Measurements from ENCODE around the gene CDK14. TPM values are rescaled to one million over a fixed set of nuclear protein-coding genes. Genes with fewer than 3 reads are reported as not detected.

Gene CDK14
- total RNA-seq, 1 donor from 2014 or later, result 109 TPM

DNA sequence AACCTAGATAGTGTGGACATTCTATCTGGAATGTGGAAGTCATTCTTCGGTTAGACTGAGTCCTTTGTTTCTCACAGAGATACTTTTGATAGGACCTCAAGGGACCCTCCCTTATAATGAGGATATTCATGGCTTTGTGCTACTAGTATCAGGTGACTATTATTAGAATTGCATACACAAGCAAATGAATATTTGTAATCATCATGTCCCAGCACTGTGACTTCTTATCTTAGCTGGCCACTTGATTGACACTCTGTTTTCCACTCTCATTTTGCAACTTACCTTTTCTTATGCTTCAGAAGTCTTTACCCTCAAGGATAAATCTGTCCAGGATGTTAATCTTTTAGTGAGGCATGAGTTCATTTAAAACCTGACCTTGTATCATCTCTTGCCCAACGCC, 399.9 kb downstream of the CDK14 start:
- DNase-seq (ENCODE audit: low spot score), result no peak

DNA sequence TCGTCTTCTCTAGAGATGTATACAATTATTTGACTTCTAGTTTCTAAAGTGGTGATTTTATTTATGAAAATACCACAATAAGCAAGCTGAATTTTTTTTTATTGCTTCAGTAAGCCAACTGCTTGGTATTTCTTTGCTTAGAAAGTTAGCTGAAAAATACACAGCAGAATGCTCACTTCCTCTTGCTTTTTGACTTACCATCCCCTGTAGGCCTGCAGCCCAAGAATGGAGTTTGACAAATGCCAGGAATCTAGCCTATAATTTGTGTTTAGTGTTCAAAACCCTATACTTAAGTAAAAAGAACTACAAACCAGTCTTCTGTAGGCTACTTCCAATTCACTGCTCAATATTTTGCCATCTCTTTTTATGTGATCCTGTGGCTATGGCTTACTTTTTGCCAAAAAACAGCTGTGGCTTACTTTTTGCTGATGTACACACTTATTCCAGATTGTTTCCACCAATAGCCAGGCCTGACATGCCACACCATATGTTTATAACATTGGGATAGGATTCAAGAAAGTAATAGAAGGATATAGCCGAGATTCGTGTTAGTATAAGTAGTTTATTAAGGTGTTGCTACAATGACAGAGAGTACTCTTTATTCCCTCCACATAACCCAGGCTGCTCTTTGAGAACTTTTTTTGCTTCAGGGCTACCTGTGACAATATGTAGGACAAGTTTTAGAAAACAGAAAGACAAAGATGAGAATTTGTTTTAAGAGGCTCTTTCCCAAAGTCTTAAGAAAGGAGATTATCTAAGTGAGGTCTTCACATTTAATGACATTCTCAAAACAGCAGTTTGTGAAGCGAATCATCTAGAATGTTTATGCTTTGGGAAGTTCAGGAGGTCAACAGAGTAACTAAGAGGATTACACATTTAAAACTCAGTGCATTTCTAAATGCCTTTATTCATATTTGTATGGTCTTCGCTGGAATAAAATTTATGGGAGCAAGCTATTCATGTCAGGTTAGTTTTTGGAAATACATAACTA, 404.2 kb downstream of the CDK14 start:
- no peak for DNase-seq (ENCODE audit: low spot score)

DNA sequence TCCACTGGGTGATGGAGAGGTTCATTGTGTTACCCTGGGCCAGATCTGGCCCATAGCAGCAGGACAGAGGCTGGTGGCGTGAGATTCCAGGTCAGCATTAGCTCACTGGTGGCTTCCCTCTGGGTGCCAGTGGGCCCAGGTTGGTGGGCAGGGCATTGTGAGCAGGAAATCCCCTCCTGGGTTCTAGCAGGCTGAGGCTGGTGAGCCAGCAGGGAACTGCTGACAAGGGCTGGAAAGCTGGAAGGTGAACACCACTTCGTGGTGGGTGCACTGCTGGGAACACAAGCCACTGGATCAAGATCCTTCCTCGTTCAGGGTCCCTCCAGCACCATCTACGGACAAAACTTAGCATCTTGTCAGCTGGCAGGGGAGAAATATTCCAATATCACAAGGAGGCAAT, 408.9 kb downstream of the CDK14 start:
- no peak for DNase-seq (ENCODE audit: low spot score)

DNA sequence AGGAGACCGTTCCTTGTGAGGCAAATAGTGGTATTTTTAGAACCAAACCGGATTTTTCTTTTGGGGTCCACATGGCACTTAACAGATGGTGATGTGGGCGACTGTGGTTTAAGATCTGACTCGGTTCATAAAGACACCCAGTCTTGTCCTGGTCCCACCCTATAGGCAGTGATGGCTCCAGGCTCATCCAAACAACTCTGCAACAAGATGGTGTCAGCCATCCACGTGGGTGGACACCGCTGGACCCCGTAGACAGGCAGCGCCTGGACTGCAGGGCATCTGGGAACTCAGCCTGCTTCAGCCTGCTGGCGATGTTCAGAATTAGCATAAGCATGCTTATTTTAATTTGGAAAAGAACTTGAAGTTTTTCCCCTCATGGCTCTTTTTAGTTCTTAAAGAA, 409.7 kb downstream of the CDK14 start:
- no peak for DNase-seq (ENCODE audit: low spot score)

DNA sequence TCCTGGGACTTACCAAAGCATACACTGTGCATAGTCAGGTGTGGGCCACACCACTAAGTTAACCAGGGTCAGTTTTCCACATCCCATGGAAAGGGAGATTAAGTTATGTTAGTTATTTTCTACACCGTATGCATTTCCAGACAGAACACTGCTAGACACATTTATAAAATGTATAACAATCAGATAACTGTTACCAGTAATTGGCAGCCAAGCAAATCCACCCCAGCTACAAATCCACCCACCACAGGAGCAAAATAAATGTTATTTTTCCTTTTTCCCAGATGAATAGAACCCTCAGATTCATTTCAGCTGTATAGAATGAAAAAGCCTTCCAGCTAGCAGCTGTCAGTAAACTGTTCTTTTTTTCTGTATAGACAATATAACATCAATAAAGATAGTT, 411.2 kb downstream of the CDK14 start:
- DNase-seq (ENCODE audit: low spot score), result no peak

DNA sequence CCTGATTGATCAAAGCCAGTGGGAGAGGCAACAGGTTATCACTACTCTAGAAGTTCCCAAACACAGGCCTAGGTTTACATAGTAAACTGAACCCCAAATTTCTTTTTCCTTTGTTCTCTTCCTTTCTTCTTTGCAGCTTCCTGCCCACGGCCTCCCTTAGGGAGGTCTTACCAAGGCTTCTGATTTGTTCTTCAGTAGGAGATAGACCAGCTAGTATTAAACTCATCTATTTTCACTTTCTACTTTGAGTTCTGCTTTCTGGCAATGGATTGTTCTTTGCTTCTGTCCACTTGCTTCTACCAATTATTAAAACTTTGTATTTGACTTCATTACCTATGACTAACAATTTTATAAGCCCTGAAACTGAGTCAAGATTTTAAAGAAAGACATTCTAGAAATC, 417.0 kb downstream of the CDK14 start:
- DNase-seq (ENCODE audit: low spot score), result no peak

DNA sequence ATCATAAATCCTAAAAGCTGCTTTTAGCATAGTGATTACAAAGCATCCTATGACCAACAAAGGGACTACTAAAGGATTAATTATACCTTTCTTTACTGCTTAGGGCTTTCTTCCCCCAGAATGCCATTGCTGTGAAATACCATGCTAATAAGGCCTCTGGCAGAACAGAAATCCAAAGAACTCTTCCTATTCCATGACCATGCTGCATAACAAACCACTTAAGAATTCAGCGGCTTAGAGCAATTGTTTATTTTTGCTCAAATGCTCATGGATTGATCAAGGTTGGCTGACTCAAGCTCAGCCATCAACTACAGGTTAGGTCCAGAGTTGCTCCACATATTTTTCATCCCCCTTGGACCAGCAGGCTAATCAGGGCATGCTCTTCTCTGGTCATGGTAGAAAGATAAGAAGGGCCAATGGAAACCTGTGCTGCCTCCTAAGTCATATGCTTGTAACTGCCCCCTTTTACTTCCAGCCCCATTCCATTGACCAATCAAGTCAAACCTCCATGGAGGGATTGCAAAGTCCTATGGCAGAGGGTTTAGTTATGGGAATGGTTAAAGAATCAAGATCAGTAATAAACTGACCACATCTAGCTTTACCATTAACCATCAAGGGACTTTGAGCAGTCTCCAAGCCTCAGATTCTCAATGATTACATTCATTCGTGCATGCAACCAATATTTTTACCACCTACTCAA, 423.7 kb downstream of the CDK14 start:
- no peak for DNase-seq (ENCODE audit: low spot score)

GRCh38 chr7:91020636-91021385, 424.7 kb downstream of the CDK14 start:
- DNase-seq (ENCODE audit: low spot score), result no peak

GRCh38 chr7:91021956-91022355, 425.8 kb downstream of the CDK14 start:
- DNase-seq (ENCODE audit: low spot score), result no peak

GRCh38 chr7:91025906-91026390, 429.8 kb downstream of the CDK14 start:
- DNase-seq (ENCODE audit: low spot score), result no peak

DNA sequence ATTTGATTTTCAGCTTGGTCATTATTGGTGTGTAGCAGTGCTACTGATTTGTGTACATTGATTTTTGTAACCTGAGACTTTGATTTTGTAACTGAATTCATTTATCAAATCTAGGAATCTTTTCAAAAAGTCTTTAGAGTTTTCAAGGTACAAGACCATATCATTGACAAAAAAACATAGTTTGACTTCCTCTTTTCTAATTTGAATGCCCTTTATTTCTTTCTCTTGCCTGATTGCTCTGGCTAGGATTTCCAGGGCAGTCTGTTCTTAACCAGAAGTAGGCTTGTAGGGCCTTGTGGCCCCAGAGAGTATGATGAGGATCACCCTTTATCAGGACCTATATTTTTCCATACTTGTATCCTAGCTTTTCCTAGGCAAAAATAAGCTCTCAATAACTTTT, 433.6 kb downstream of the CDK14 start:
- no peak for DNase-seq (ENCODE audit: low spot score)

DNA sequence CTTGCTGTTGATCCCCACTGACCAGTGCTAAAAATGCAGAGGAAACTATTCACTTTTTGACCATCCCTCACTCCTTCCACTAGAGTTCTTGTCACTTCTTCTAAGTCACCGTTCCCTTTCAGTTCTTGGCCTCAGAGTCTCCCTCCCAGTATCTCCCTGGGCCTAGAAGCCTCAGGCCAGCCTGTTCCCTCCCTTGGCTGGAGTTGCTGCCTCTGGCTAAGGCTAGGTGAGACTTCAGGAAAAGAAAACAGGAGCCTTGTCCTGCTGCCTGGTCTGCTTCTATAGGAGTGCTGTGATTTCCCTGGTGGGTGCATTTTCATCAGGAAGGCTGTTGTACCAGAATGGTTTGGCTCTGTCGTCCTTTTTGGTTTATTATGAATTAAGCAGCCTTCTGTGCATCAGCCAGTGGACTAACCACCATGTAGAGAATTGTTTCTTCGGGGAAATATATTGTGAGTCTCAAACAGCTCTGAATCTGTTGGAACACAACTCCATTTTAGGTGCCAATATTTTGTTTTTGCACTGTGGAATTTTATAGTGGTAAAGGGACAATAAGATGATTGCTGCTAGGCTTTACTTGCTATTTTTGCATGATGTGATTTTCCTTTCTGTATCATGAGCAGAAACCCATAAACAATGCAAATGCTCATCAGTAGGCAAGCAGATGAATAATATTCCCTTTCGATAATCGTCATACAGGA, 434.7 kb downstream of the CDK14 start:
- DNase-seq (ENCODE audit: low spot score), result no peak

DNA sequence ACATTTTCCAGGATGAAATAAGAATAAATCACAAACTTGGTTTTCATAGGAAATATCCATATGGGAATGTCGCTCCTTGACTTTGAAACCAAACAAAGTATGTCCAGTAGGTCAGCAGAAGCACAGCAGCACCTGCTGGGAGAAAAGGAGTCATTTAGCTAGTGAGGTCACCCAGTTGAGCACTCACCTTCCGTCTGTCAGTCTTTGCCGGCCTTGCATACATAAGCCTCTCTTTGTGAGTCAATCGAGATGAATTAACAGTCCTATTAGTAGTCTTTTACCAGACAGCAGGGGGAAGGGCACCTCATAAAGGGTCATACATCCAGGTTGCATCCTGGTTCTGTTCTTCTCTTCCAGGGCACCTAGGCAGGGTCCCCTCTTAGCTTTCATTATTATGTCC, 435.6 kb downstream of the CDK14 start:
- no peak for DNase-seq (ENCODE audit: low spot score)

GRCh38 chr7:91033574-91033973, 437.5 kb downstream of the CDK14 start:
- peak; percentile 27 for DNase-seq (ENCODE audit: low spot score)

- peak; percentile 59 for DNase-seq (ENCODE audit: low spot score)
Observed at GRCh38 chr7:91034459-91035368, 438.6 kb downstream of the CDK14 start.

GRCh38 chr7:91039033-91039432, 442.9 kb downstream of the CDK14 start:
- DNase-seq (ENCODE audit: low spot score), result no peak

GRCh38 chr7:91041141-91041540, 445.0 kb downstream of the CDK14 start:
- no peak for DNase-seq (ENCODE audit: low spot score)

GRCh38 chr7:91041901-91042484, 445.9 kb downstream of the CDK14 start:
- DNase-seq (ENCODE audit: low spot score), result no peak

GRCh38 chr7:91043186-91043585, 447.1 kb downstream of the CDK14 start:
- DNase-seq (ENCODE audit: low spot score), result no peak
